Mononuclear cell (primary cell): Measurements from ENCODE around the gene TCF19. TPM values are rescaled to one million over a fixed set of nuclear protein-coding genes. Genes with fewer than 3 reads are reported as not detected.

Experiments
- H3K27me3 ChIP-seq: 2 replicates; pipeline ENCODE4 v1.6.0; 2011; ENCODE audit warnings: low read length, control low read depth; ENCODE audit not compliant: insufficient read depth
- H3K4me1 ChIP-seq: 2 replicates; pipeline ENCODE4 v1.5.1; 2011; ENCODE audit warnings: mild to moderate bottlenecking, low read length, control low read depth; ENCODE audit not compliant: insufficient read depth
- H3K4me3 ChIP-seq: 2 replicates; pipeline ENCODE4 v1.5.1; 2011; ENCODE audit warnings: mild to moderate bottlenecking, low read length, moderate library complexity
- H3K9me3 ChIP-seq: 2 replicates; pipeline ENCODE4 v1.5.1; 2011; ENCODE audit warnings: low read depth, mild to moderate bottlenecking, control low read depth, low read length
- total RNA-seq: library from RNA; depleted of rRNA; stranded (reverse); fragments of >200 nt; gene quantifications from one replicate; pipeline ENCODE4 v1.2.3, GENCODE V29; 2012

The TCF19 gene
- total RNA-seq, 1 donor = 1.9 TPM

DNA sequence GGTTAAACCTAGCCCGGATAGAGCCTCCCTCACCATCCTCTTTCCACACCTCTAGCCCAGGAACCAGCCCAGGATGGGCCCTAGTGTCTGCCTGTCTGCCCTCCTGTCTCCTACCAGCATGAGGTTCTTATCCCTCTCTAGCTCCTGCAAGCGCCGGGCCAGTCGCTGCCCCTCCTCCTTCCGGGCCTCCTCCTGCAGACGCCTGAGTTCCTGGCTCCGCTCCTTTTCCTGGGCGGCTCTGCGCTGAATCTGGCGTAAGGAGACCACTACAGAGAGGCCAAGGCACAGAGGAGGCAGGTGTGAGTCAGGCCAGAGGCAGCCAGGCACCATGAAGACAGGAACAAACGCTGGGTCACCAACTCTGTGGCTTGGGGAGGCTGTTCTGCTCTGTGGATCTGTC lies 15.2 kb upstream of the TCF19 start:
- Histone ChIP-seq H3K4me3 (no peak overlapping the region), H3K27me3 (no peaks in the 10 kb centered on the region)

DNA sequence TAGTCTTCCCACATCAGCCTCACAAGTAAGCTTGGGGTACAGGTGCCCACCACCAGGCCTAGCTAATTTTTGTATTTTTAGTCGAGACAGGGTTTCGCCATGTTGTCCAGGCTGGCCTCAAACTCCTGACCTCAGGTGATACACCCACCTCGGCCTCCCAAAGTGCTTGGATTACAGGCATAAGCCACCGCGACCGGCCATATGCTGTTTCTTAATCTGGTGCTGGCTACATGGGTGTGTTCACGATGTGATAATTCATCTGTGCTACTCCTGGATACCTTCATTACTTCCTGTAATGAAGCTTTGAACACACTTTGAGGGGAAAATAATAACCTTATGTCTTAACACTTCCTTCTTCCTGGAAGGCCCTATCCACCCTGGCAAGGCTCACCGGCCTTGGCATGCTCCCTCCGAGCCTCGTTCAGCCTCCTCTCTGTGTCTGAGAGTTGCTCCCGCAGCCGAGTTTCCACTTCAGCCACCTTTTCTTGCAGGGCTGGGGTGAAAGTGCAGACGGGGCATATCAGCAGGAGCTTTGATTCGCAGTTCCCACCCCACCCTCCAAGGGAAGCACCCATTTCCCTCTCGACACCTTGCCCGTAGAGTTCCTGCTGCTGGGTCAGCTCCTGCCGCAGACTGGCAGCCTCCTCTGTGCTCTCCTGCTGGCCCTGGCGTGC lies 14.0 kb upstream of the TCF19 start:
- Histone ChIP-seq H3K9me3 (no peaks in the 10 kb centered on the region), H3K27me3 (no peaks in the 10 kb centered on the region), H3K4me3 (no peak overlapping the region), H3K4me1 (no peaks in the 10 kb centered on the region)

More for the DNA sequence above, 15.2 kb upstream of the TCF19 start:
- Histone ChIP-seq H3K9me3 (no peaks in the 10 kb centered on the region), H3K4me1 (no peaks in the 10 kb centered on the region)

DNA sequence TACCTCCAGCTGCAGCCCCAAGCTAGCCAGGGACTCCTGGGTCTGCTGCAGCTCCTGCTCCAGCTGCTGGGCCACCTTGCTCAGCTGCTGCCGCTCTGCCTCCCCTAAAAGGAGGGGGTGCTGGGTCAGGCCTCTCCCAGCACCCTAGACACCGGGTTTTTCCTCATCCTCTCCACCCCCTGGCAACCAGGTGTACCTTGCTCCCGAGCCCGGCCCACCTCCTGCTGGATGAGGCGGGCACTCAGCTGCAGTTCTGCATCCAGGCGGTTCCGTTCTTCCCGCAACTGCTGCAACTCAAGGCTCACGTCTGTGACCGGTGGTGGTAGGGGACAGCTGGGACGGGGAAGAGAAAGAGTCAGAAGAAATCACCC lies 13.4 kb upstream of the TCF19 start:
- Histone ChIP-seq H3K9me3 (no peaks in the 10 kb centered on the region), H3K4me3 (no peak overlapping the region), H3K4me1 (no peaks in the 10 kb centered on the region), H3K27me3 (no peaks in the 10 kb centered on the region)

DNA sequence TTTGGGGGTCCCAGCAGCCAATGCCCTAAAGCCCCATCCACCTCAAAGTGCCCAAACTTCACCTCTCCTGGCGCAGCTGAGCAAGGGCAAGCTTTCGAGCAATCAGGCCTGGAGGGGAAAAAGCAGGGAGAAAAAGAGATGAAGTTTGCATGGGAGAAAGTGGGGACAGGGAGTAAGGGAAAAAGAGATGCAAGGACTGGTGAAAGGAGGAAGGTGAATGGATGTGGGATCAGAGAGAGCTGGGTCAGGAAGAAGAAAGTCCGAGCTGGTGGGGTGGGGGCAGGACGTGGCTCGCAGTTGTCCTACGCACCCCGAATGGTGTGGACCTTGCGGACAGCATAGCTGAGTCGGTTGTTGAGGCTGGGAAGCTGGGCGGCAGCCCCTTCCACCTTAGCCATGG lies 13.0 kb upstream of the TCF19 start:
- Histone ChIP-seq H3K4me3 (no peak overlapping the region), H3K9me3 (no peaks in the 10 kb centered on the region), H3K27me3 (no peaks in the 10 kb centered on the region), H3K4me1 (no peaks in the 10 kb centered on the region)

DNA sequence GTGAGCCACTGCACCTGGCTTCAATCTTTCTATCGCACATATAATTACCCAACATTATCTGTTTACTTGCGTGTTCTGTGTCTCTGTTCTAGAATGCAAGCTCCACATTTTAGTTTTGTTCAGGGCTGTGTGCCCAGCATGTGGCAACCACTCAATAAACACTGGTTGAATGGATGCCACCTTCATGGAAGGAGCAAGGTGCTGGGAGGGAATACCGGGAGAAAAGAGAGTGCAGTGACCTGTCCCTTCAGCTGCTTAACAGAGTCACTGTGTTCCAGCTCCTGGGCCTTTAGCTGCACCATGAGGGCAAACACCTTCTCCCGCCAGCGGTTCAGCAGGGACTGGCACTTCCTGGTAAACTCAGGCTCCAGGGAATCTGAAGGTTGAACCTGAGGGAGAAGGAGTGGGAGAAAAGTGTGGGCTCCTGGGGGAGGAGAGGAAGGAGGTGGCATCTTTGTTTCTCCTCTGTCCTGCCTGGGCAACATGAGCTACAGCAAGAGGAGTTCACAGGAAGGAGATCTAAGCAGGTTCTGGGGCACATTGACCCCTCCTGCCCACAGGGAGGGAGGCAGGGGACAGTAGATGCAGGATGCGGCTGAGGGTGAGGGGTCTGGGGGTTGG lies 8.5 kb upstream of the TCF19 start:
- Histone ChIP-seq H3K4me1 (no peaks in the 10 kb centered on the region), H3K27me3 (no peaks in the 10 kb centered on the region), H3K4me3 (no peak overlapping the region), H3K9me3 (no peaks in the 10 kb centered on the region)

DNA sequence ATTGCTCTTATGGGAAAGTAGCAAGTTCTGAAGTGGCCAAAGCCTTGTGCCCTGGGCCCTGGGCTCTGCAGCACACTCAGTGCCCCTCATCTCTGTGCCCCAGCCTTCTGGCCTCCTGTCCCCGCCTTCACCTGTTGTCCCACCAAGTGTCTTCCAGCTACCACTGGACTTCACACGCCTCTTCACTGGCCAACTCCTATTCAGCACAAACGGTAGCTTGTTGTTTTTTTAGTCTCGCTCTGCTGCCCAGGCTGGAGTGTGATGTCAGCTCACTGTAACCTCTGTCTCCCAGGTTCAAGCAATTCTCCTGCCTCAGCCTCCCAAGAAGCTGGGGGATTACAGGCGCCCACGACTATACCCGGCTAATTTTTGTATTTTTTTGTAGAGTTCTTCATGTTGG lies 5.6 kb upstream of the TCF19 start:
- no peaks in the 10 kb centered on the region for H3K27me3 ChIP-seq
- H3K9me3 ChIP-seq = no peaks in the 10 kb centered on the region
- H3K4me1 ChIP-seq = peaks cover 5% of the 10 kb centered on the region
- H3K4me3 ChIP-seq = no peak overlapping the region

DNA sequence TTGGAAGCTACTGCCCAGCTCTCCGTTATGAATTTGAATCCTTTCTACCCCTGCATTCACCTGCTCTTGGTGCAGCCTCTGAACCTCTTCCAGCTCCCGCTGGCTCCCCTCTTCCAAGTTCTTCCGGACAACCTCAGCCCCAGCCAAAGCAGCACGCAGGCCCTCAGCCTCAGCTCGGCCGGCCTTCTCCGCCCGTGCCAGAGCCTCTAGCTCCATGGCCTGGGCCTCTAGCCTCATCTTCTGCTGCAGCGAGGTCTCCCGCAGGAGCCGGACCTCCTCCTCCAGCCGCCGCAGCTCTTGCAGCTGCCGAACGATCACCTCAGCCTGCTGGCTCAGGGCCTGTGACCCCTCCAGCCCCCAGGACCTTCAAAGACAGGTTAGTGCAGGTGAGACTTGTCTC lies 4.0 kb upstream of the TCF19 start:
- no peaks in the 10 kb centered on the region for H3K27me3 ChIP-seq
- no peaks in the 10 kb centered on the region for H3K9me3 ChIP-seq
- peaks cover 14% of the 10 kb centered on the region for H3K4me1 ChIP-seq

DNA sequence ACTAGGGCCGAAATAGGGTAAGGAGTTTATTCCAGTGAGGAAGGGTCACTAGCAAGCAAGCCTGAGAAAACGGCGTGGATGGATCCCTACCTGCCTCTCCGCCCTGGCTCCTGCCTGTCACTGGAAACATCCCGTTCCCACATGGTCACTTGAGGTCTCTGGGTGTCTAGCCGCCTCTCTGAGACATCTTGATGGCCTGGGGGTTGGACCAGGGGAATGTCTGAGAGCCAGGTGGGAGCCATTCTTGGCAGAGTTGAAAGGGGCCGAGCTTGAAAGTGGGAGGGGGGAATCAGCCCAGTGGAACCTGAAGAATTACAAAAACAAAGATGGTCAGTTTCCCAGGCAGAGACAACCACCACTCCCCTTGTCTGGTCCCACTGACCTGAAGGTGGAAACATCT lies 1.7 kb upstream of the TCF19 start:
- Histone ChIP-seq H3K27me3 (no peaks in the 10 kb centered on the region), H3K4me1 (peaks cover 18% of the 10 kb centered on the region), H3K4me3 (no peak overlapping the region), H3K9me3 (no peaks in the 10 kb centered on the region)

More for the DNA sequence above, 4.0 kb upstream of the TCF19 start:
- H3K4me3 ChIP-seq = no peak overlapping the region

DNA sequence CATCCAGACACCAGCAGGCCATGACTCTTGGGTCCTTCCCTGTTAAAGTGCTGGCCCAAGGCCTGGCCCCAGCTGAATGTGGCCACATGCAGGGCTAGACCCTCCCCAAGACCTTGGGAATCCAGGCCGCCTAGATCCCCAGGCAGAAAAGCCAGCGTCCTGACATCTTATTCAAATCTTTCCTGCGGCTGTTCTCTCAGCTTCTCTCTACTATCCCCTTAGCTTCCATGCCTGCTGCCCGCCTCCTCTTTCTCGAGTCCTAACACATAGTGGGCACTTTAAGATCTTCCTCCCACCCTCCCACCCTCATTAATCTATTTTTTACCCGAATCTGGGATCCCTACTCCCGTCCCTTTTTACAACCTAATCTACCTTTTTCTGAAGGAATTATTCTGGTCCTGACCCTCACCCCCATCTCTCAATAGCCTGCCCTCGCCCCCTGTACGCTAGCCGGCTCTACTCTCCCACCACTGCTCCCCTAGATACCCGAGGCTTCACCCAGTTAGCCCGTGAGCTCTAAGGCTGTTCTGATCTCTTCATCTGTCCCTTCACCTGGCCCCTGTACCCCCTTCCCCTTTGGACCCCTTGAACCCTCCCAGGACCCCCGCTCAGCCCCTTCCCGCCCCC lies 763 bp upstream of the TCF19 start, which contains the start of gene CCHCR1:
TSS of gene CCHCR1 (minus strand) at position 290 of the 627 bp plus-strand sequence. CDS start at position 88, 202 bp downstream.
- Histone ChIP-seq H3K4me3 (peak within 1 kb of the TSS; percentile 67), H3K9me3 (no peaks in the 10 kb centered on the region), H3K4me1 (peaks cover 18% of the 10 kb centered on the region), H3K27me3 (no peaks in the 10 kb centered on the region)

DNA sequence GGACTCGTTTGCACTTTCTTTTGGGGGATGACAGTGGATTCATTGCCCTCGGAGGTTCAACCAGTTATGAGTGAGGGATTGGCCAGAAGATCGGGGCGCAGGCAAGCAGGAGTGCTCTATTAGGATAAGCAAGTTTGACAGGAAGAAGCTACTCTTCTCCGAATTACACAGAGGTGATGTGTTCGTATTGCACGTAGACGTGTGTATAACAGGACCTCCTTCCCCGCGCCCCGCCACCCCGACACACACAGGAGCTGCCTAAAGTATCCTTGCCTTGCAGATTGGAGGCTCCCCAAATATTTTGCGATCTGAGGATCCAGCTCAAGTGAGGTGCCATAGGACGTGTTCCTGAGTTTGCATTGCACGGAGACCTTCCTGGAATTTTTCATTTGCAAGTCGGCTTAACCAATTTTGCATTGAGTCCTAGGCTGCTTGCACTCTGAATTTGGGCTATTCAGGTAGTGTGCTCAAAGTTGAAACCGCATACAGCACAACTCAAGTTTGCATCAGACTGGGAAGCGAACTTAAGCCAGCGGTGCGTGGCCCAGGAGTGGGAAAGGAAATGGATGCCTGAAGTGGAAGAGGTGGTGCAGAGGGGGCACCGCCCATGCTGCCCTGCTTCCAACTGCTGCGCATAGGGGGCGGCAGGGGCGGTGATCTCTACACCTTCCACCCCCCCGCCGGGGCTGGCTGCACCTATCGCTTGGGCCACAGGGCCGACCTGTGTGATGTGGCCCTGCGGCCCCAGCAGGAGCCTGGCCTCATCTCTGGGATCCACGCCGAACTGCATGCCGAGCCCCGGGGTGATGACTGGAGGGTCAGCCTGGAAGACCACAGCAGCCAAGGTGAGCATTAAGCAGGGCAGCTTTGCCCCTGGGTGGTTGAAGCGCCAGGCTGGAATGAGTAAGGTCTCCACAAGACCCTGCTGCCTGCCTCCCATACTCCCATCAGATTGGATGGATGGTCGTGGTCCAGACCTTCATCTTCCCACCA lies 770 bp downstream of the TCF19 start:
- Histone ChIP-seq H3K27me3 (no peaks in the 10 kb centered on the region), H3K9me3 (no peaks in the 10 kb centered on the region), H3K4me1 (peaks cover 18% of the 10 kb centered on the region), H3K4me3 (peak overlapping the region; percentile 67)

DNA sequence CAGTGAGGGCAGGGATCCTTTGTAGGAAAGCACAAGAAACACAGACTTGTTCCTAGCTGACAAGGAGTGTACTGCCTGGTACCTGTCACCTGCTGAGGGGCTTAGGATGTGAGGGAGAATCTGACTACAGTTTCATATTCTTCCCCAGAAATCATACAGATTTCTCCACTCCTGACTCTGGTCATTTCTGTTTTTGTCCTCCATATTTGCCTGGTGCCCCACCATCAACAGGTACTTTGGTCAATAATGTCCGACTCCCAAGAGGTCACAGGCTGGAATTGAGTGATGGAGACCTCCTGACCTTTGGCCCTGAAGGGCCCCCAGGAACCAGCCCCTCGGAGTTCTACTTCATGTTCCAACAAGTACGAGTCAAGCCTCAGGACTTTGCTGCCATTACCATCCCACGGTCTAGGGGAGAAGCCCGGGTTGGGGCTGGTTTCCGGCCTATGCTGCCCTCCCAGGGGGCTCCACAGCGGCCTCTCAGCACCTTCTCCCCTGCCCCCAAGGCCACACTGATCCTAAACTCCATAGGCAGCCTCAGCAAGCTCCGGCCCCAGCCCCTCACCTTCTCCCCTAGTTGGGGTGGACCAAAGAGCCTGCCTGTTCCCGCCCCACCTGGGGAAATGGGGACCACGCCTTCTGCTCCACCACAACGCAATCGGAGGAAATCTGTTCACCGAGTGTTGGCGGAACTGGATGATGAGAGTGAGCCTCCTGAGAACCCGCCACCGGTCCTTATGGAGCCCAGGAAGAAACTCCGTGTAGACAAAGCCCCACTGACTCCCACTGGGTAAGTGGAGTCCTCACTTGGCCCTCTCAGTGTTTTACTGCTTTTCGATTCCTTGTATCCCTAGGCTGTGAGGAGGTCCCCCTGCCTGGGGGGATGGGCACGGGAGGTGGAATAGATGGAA lies 3.1 kb downstream of the TCF19 start:
- Histone ChIP-seq H3K27me3 (no peaks in the 10 kb centered on the region), H3K4me3 (no peak overlapping the region), H3K9me3 (no peaks in the 10 kb centered on the region), H3K4me1 (peaks cover 18% of the 10 kb centered on the region)

DNA sequence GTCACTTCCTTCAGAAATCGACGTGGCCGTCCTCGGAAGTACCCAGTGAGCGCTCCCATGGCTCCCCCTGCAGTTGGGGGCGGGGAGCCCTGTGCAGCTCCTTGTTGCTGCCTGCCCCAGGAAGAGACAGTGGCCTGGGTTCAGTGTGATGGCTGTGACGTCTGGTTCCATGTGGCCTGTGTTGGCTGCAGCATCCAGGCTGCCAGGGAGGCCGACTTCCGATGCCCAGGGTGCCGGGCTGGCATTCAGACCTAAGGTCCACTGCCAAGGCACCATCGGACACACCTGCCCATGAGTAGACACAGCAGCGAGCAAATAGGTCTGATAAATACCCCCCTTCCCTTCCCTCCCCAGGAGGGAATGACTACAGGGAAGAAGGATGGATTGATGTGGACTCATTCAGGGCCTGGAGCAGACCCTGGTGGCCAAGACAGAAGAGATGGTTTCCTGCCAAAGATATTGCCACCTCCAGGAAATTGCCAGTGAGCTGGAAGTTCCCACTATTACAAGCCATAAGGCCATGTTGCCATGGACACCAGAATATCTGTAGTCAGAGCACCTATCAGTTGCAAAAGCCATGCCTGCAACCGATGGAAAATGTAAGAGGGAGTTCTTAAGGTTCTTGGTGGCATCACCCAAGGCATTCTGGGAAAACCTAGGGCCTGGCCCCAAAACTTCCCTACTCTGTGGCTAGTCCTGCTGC lies 4.2 kb downstream of the TCF19 start:
- H3K9me3 ChIP-seq = no peaks in the 10 kb centered on the region

DNA sequence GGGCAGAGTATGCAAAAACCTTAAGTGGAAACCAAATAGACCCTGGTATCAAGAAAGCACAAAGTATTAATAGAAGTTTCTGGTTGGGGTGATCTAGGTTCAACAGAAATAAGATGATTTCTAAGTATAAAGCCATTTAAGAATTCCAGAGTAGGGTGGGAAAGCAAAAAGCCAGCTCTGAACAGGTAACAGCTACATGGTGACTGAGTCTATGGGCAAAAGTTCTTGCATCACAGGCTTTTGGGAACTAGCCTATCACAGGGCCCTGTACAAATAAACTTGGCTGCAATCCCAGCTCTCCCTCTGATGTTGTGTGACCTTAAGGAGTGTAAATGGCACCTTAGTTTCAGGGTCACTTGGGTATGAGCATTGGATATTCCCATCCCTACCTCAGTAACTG lies 5.5 kb downstream of the TCF19 start:
- H3K9me3 ChIP-seq = no peaks in the 10 kb centered on the region
- H3K4me3 ChIP-seq = no peak overlapping the region
- peaks cover 8% of the 10 kb centered on the region for H3K4me1 ChIP-seq
- H3K27me3 ChIP-seq = no peaks in the 10 kb centered on the region

More for the DNA sequence above, 4.2 kb downstream of the TCF19 start:
- Histone ChIP-seq H3K4me3 (no peak overlapping the region), H3K27me3 (no peaks in the 10 kb centered on the region), H3K4me1 (peaks cover 12% of the 10 kb centered on the region)
